Activated B cell treated with CpG ODN at 0.5 μM for 24 hours (primary cell): ENCODE measurements around the gene COL18A1. TPM values are rescaled to one million over a fixed set of nuclear protein-coding genes. Genes with fewer than 3 reads are reported as not detected.

ENCODE experiments used
- ATAC-seq: fragments of 200-7000 bp; cut with Tn5 transposase; one replicate; pipeline ENCODE4 v1.10.0; 2021; ENCODE audit warnings: low read depth, mild to moderate bottlenecking, moderate library complexity
- CTCF ChIA-PET: fragments of 350-600 bp; sonication (Branson Sonifier 250); formaldehyde crosslinking; loops from one replicate; lab custom pipeline; 2021; ENCODE audit warnings: antibody characterized with exemption; lab: Charles Lee
- POLR2A ChIA-PET: fragments of 350-600 bp; sonication (Branson Sonifier 250); formaldehyde crosslinking; loops from one replicate; lab custom pipeline; 2021; ENCODE audit warnings: antibody characterized with exemption; lab: Charles Lee
- DNase-seq: peaks from one replicate; pipeline ENCODE4 v3.0.0; 2022
- H3K27ac Mint-ChIP-seq: one replicate; pipeline ENCODE4 v1.8.0; 2020; ENCODE audit warnings: mixed read lengths
- H3K27me3 Mint-ChIP-seq: one replicate; pipeline ENCODE4 v1.8.0; 2021; ENCODE audit warnings: mixed read lengths
- H3K36me3 Mint-ChIP-seq: one replicate; pipeline ENCODE4 v1.8.0; 2021; ENCODE audit warnings: low read depth, mixed read lengths
- H3K4me1 Mint-ChIP-seq: one replicate; pipeline ENCODE4 v1.8.0; 2021; ENCODE audit warnings: mixed read lengths
- H3K4me3 Mint-ChIP-seq: one replicate; pipeline ENCODE4 v1.8.0; 2020; ENCODE audit warnings: mild to moderate bottlenecking, mixed read lengths
- H3K9me3 Mint-ChIP-seq: one replicate; pipeline ENCODE4 v1.8.0; 2020; ENCODE audit warnings: mixed read lengths
- CTCF ChIP-seq: fragments of 200-600 bp; IDR thresholded peaks from one replicate; pipeline ENCODE4 v1.8.0; 2022; ENCODE audit warnings: antibody characterized with exemption, mild to moderate bottlenecking
- intact Hi-C: fragments of 100-400 bp; cut with micrococcal nuclease; formaldehyde crosslinking; loops from one replicate; pipeline ENCODE4 v1.15.1; 2024
- total RNA-seq: library from RNA; stranded (reverse); gene quantifications from 2 replicates; pipeline ENCODE4 v1.2.3, GENCODE V29; 2022

The COL18A1 gene
- total RNA-seq, 1 donor from 2014 or later: 1.6 TPM

GRCh38 chr21:45555251-45555556, 150.2 kb downstream of the COL18A1 start:
- POLR2A ChIA-PET: interaction anchor here (2.0 kb wide), 1 partner anchor 72 kb away, joined by 7 read pairs; no protein-coding TSS in a partner anchor
- CTCF ChIA-PET: interaction anchor here (1.7 kb wide), 1 partner anchor 40 kb away, joined by 16 read pairs; no protein-coding TSS in a partner anchor
- ATAC-seq: no peak
- no peak for DNase-seq
- no peak overlapping the region for H3K4me3 Mint-ChIP-seq
- H3K27ac Mint-ChIP-seq: no peak overlapping the region
- peaks cover 34% of the 10 kb centered on the region for H3K4me1 Mint-ChIP-seq
- no peaks in the 10 kb centered on the region for H3K9me3 Mint-ChIP-seq
- TF ChIP-seq CTCF: no peak
- intact Hi-C loops: loop anchor here (1.0 kb wide), 2 partner anchors 13 to 41 kb away; partner anchors contain the start of gene SLC19A1
- no peaks in the 10 kb centered on the region for H3K27me3 Mint-ChIP-seq
- no peaks in the 10 kb centered on the region for H3K36me3 Mint-ChIP-seq

- DNase-seq (peak; percentile 56), ATAC-seq (peak; percentile 43)
- peaks cover 29% of the 10 kb centered on the region for H3K4me1 Mint-ChIP-seq
- TF ChIP-seq CTCF: no peak
- intact Hi-C loops: loop anchor here (1.0 kb wide), 5 partner anchors 13 to 265 kb away; partner anchors contain the start of gene SLC19A1
- no peaks in the 10 kb centered on the region for H3K9me3 Mint-ChIP-seq
- peaks cover 3% of the 10 kb centered on the region for H3K27me3 Mint-ChIP-seq
- H3K36me3 Mint-ChIP-seq: no peaks in the 10 kb centered on the region
- POLR2A ChIA-PET: interaction anchor here (0.7 to 2.0 kb wide), 3 partner anchors 36 to 390 kb away, joined by 3 to 7 read pairs (median 3); no protein-coding TSS in a partner anchor
- peak overlapping the region; percentile 70 for H3K4me3 Mint-ChIP-seq
- no peak overlapping the region for H3K27ac Mint-ChIP-seq
- CTCF ChIA-PET: interaction anchor here (0.8 to 1.7 kb wide), 7 partner anchors 12 to 264 kb away, joined by 3 to 16 read pairs (median 4); no protein-coding TSS in a partner anchor
Observed at GRCh38 chr21:45555557-45556301, 150.8 kb downstream of the COL18A1 start.

- intact Hi-C loops: loop anchor here (1.0 kb wide), 3 partner anchors 36 to 264 kb away; no protein-coding TSS in a partner anchor
- no peak overlapping the region for H3K27ac Mint-ChIP-seq
- ChIA-PET POLR2A (interaction anchor here (0.6 to 2.0 kb wide), 4 partner anchors 36 to 739 kb away, joined by 3 to 7 read pairs (median 4); no protein-coding TSS in a partner anchor), CTCF (interaction anchor here (0.8 to 1.7 kb wide), 7 partner anchors 11 to 263 kb away, joined by 3 to 16 read pairs (median 4); no protein-coding TSS in a partner anchor)
- H3K9me3 Mint-ChIP-seq: no peaks in the 10 kb centered on the region
- no peak for DNase-seq
- peaks cover 3% of the 10 kb centered on the region for H3K27me3 Mint-ChIP-seq
- H3K4me1 Mint-ChIP-seq: peaks cover 24% of the 10 kb centered on the region
- no peak for TF ChIP-seq CTCF
- H3K36me3 Mint-ChIP-seq: no peaks in the 10 kb centered on the region
- ATAC-seq: no peak
- peak overlapping the region; percentile 70 for H3K4me3 Mint-ChIP-seq
Observed at GRCh38 chr21:45556302-45556644, 151.3 kb downstream of the COL18A1 start.

- intact Hi-C loops: loop anchor here (1.0 kb wide), 3 partner anchors 35 to 263 kb away; no protein-coding TSS in a partner anchor
- Mint-ChIP-seq H3K36me3 (no peaks in the 10 kb centered on the region), H3K27me3 (peaks cover 3% of the 10 kb centered on the region), H3K9me3 (no peaks in the 10 kb centered on the region), H3K4me1 (peaks cover 17% of the 10 kb centered on the region), H3K27ac (no peak overlapping the region), H3K4me3 (peak overlapping the region; percentile 53)
- DNase-seq (peak; percentile 50), ATAC-seq (peak; percentile 42)
- ChIA-PET CTCF (interaction anchor here (0.8 to 1.7 kb wide), 7 partner anchors 11 to 262 kb away, joined by 3 to 16 read pairs (median 4); no protein-coding TSS in a partner anchor), POLR2A (interaction anchor here (0.6 to 2.0 kb wide), 3 partner anchors 35 to 740 kb away, joined by 3 to 7 read pairs (median 4); no protein-coding TSS in a partner anchor)
- no peak for TF ChIP-seq CTCF
Observed at GRCh38 chr21:45556645-45557615, 152.0 kb downstream of the COL18A1 start.
